ENCODE results near the gene HSPB6. TPM values are rescaled to one million over a fixed set of nuclear protein-coding genes. Genes with fewer than 3 reads are reported as not detected.

Gene HSPB6
- total and polyA plus RNA-seq, 4 donors = 1.8 to 26.9 (median 14.3) TPM

GRCh38 chr19:35732540-35733179 is 24.2 kb downstream of the HSPB6 start:
- 89% methylated on average over 21 of the region's 25 CpGs for WGBS (ENCODE audit: insufficient coverage)
- peaks cover 98% of the 10 kb centered on the region for H3K36me3 ChIP-seq (ENCODE audit: control insufficient read depth, insufficient read depth, low read length)
- H3K27ac ChIP-seq (ENCODE audit: low read depth, low read length) = no peak overlapping the region

DNA sequence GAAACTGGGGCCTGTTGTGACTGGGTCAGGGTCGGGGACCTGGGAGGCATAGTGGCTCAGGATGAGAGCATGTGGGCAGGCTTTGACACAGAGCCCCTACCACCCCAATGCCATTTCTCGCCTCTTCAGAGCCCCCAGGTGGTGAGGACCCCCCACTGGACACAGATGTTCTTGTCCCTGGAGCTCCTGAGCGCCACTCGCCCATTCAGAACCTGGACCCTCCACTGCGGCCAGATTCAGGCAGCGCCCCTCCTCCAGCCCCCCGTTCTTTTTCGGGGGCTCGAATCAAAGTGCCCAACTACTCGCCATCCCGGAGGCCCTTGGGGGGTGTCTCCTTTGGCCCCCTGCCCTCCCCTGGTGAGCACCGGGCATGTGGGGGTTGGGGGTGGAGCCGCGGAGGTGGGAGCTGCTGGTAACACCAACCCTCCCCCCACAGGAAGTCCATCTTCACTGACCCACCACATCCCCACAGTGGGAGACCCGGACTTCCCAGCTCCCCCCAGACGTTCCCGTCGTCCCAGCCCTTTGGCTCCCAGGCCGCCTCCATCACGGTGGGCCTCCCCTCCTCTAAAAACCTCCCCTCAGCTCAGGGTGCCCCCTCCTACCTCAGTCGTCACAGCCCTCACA is 24.9 kb downstream of the HSPB6 start:
- Histone ChIP-seq H3K27ac (ENCODE audit: low read depth, low read length) (no peak overlapping the region), H3K4me3 (ENCODE audit: low read depth, low read length) (no peak overlapping the region), H3K36me3 (ENCODE audit: control insufficient read depth, insufficient read depth, low read length) (peaks cover 98% of the 10 kb centered on the region), H3K4me1 (ENCODE audit: control insufficient read depth, insufficient read depth, low read length) (no peaks in the 10 kb centered on the region), H3K27me3 (ENCODE audit: control insufficient read depth, insufficient read depth, low read length) (no peaks in the 10 kb centered on the region), H3K9me3 (ENCODE audit: control insufficient read depth, insufficient read depth, low read length) (no peaks in the 10 kb centered on the region)
- WGBS (ENCODE audit: insufficient coverage) = 84% methylated on average over 14 of the region's 21 CpGs
- no peak for DNase-seq (ENCODE audit: low read depth in 4 of 6, low spot score in 6 of 6)

More at GRCh38 chr19:35732540-35733179, 24.2 kb downstream of the HSPB6 start:
- Histone ChIP-seq H3K27me3 (ENCODE audit: control insufficient read depth, insufficient read depth, low read length) (no peaks in the 10 kb centered on the region), H3K4me3 (ENCODE audit: low read depth, low read length) (no peak overlapping the region), H3K4me1 (ENCODE audit: control insufficient read depth, insufficient read depth, low read length) (no peaks in the 10 kb centered on the region), H3K9me3 (ENCODE audit: control insufficient read depth, insufficient read depth, low read length) (no peaks in the 10 kb centered on the region)
- DNase-seq (ENCODE audit: low read depth in 4 of 6, low spot score in 6 of 6) = no peak

DNA sequence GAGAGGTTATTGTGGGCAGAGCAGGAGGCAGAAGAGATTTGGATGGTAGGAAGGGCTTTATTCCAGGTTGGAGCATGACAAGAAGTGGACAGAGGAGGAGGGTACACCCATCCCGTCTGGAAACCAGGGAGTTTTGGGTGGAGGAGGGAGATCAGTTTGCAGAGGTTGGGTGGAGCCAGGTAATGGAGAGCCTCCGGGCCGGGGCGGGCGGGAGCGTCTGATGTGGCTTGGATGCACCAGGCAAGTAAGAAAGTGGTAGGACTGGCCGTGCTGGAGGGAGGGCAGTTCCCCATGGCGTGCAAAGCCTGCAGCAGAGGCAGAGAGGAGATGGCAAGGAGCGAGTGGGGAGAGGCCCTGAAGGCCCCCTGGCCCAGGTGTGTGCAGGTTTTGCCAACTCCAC is 25.5 kb downstream of the HSPB6 start:
- Histone ChIP-seq H3K9me3 (ENCODE audit: control insufficient read depth, insufficient read depth, low read length) (no peaks in the 10 kb centered on the region), H3K36me3 (ENCODE audit: control insufficient read depth, insufficient read depth, low read length) (peaks cover 97% of the 10 kb centered on the region), H3K27ac (ENCODE audit: low read depth, low read length) (no peak overlapping the region), H3K4me1 (ENCODE audit: control insufficient read depth, insufficient read depth, low read length) (no peaks in the 10 kb centered on the region), H3K4me3 (ENCODE audit: low read depth, low read length) (no peak overlapping the region), H3K27me3 (ENCODE audit: control insufficient read depth, insufficient read depth, low read length) (no peaks in the 10 kb centered on the region)
- DNase-seq (ENCODE audit: low read depth in 4 of 6, low spot score in 6 of 6) = no peak
- 96% methylated on average over 9 of the region's 9 CpGs for WGBS (ENCODE audit: insufficient coverage)

DNA sequence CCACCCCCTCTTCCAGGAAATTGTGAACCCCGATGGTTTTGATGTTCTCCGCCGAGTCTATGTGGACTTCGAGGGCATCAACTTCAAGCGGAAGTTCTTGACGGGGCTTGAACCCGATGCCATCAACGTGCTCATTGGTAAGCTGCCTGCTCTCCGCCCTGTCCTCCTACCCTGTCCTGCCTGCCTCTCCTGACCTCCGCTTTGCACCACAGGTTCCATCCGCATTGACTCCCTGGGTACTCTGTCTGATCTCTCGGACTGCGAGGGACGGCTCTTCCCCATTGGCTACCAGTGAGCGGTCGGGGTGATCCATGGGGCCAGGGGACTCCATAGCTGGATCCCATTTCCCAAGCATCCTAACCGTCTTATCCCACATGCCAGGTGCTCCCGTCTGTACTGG is 26.5 kb downstream of the HSPB6 start:
- 95% methylated on average over 18 of the region's 18 CpGs for WGBS (ENCODE audit: insufficient coverage)
- no peaks in the 10 kb centered on the region for H3K4me1 ChIP-seq (ENCODE audit: control insufficient read depth, insufficient read depth, low read length)
- no peak for DNase-seq (ENCODE audit: low read depth in 4 of 6, low spot score in 6 of 6)
- H3K36me3 ChIP-seq (ENCODE audit: control insufficient read depth, insufficient read depth, low read length) = peaks cover 99% of the 10 kb centered on the region
- no peaks in the 10 kb centered on the region for H3K27me3 ChIP-seq (ENCODE audit: control insufficient read depth, insufficient read depth, low read length)
- H3K27ac ChIP-seq (ENCODE audit: low read depth, low read length) = no peak overlapping the region
- no peaks in the 10 kb centered on the region for H3K9me3 ChIP-seq (ENCODE audit: control insufficient read depth, insufficient read depth, low read length)
- no peak overlapping the region for H3K4me3 ChIP-seq (ENCODE audit: low read depth, low read length)

DNA sequence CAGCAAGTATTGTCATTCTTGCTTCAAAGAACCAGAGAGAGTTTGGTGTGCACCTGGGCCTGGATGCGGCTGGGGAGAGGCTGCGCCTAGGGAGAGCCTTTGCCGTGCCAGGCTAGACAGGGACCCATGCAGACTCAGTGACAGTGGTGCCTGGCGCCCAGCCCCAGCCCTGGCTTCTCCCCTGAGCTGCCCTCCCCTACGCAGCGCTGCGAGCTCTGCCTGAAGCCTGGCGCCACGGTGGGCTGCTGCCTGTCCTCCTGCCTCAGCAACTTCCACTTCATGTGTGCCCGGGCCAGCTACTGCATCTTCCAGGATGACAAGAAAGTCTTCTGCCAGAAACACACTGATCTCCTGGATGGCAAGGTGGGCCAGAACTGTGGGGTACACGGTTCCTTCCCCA is 27.1 kb downstream of the HSPB6 start:
- H3K36me3 ChIP-seq (ENCODE audit: control insufficient read depth, insufficient read depth, low read length) = peaks cover 99% of the 10 kb centered on the region
- WGBS (ENCODE audit: insufficient coverage) = 91% methylated on average over 11 of the region's 11 CpGs
- H3K4me3 ChIP-seq (ENCODE audit: low read depth, low read length) = no peak overlapping the region
- H3K9me3 ChIP-seq (ENCODE audit: control insufficient read depth, insufficient read depth, low read length) = no peaks in the 10 kb centered on the region
- H3K27me3 ChIP-seq (ENCODE audit: control insufficient read depth, insufficient read depth, low read length) = no peaks in the 10 kb centered on the region
- no peak overlapping the region for H3K27ac ChIP-seq (ENCODE audit: low read depth, low read length)
- H3K4me1 ChIP-seq (ENCODE audit: control insufficient read depth, insufficient read depth, low read length) = no peaks in the 10 kb centered on the region
- DNase-seq (ENCODE audit: low read depth in 4 of 6, low spot score in 6 of 6) = no peak

DNA sequence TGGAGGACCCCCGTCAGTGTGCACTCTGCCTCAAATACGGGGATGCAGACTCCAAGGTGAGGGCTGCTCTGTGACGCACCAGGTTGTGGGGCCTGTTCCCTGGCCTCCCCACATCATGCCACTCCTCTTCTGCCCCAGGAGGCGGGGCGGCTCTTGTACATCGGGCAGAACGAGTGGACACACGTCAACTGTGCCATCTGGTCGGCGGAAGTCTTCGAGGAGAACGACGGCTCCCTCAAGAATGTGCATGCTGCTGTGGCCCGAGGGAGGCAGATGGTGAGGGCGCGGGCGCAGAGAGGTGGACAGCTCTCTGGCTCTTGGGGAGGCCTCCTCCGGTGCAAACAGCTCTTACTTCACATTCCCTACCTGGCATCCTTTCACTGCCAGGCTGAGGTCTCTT is 27.8 kb downstream of the HSPB6 start:
- Histone ChIP-seq H3K27ac (ENCODE audit: low read depth, low read length) (no peak overlapping the region), H3K4me3 (ENCODE audit: low read depth, low read length) (no peak overlapping the region), H3K4me1 (ENCODE audit: control insufficient read depth, insufficient read depth, low read length) (no peaks in the 10 kb centered on the region), H3K36me3 (ENCODE audit: control insufficient read depth, insufficient read depth, low read length) (peaks cover 99% of the 10 kb centered on the region), H3K9me3 (ENCODE audit: control insufficient read depth, insufficient read depth, low read length) (no peaks in the 10 kb centered on the region), H3K27me3 (ENCODE audit: control insufficient read depth, insufficient read depth, low read length) (no peaks in the 10 kb centered on the region)
- DNase-seq (ENCODE audit: low read depth in 4 of 6, low spot score in 6 of 6) = no peak
- WGBS (ENCODE audit: insufficient coverage) = 94% methylated on average over 17 of the region's 18 CpGs

DNA sequence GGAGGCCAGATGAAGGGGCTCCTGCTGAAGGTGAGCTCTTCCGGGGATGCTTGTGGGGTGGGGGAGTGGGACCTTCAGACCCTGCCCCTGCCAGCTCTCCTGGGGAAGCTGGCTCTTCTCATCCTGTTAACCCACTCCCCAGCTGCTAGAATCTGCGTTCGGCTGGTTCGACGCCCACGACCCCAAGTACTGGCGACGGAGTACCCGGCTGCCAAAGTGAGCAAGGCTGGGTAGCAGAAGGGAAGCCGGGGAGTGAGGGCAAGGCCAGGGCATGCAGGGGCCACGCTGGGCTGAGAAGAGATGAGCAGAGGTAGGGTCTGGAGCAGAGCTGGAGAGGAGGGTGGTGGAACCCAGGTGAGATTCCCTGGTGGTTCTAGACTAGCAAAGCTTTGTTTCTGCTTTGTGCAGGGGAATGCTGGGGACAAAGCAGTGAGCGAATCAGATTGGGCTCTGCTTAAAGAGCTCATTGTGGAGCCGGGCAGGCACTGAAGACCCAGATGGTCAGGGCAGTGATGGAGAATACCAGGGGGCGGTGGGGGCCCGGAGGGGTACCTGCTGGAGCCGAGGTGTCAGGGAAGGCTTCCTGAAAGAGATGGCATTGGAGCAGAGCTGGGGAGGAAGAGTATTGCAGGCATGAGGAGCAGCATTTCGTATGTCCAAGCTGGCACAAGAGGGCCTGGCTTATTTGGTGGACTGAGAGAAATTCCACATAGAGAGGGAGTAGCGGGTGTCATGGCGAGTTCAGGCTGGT is 28.7 kb downstream of the HSPB6 start:
- Histone ChIP-seq H3K27me3 (ENCODE audit: control insufficient read depth, insufficient read depth, low read length) (no peaks in the 10 kb centered on the region), H3K4me1 (ENCODE audit: control insufficient read depth, insufficient read depth, low read length) (no peaks in the 10 kb centered on the region), H3K4me3 (ENCODE audit: low read depth, low read length) (no peak overlapping the region), H3K9me3 (ENCODE audit: control insufficient read depth, insufficient read depth, low read length) (no peaks in the 10 kb centered on the region), H3K36me3 (ENCODE audit: control insufficient read depth, insufficient read depth, low read length) (peaks cover 99% of the 10 kb centered on the region), H3K27ac (ENCODE audit: low read depth, low read length) (no peak overlapping the region)
- DNase-seq (ENCODE audit: low read depth in 4 of 6, low spot score in 6 of 6) = no peak
- 93% methylated on average over 19 of the region's 19 CpGs for WGBS (ENCODE audit: insufficient coverage)

DNA sequence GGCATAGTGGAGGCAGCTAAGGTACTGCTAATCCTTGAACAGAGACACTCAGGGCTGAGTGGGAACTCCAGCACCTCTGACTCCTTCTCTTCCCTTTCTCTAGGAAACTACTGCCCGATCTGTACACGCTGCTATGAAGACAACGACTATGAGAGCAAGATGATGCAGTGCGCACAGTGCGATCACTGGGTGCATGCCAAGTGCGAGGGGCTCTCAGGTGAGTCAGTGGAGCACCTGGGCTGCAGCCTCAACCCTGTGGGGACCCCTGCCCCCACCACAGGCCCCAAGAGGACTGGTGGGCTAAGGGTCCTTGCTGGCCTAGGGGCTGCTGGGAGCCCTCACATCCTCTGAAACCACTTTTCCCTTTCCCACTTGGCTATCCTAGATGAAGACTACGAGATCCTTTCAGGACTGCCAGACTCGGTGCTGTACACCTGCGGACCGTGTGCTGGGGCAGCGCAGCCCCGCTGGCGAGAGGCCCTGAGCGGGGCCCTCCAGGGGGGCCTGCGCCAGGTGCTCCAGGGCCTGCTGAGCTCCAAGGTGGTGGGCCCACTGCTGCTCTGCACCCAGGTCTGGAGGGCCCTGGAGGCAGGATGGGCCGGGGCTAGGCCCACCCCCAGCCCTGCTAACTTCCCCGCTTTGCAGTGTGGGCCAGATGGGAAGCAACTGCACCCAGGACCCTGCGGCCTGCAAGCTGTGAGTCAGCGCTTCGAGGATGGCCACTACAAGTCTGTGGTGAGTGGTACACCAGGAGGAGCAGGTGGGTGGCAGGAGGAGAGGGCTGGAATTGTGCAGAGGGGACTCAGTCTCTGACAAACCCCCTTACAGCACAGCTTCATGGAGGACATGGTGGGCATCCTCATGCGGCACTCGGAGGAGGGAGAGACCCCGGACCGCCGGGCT is 29.5 kb downstream of the HSPB6 start:
- H3K36me3 ChIP-seq (ENCODE audit: control insufficient read depth, insufficient read depth, low read length) = peaks cover 99% of the 10 kb centered on the region
- WGBS (ENCODE audit: insufficient coverage) = 98% methylated on average over 24 of the region's 25 CpGs

GRCh38 chr19:35725216-35725861 is 31.5 kb downstream of the HSPB6 start:
- no peaks in the 10 kb centered on the region for H3K4me1 ChIP-seq (ENCODE audit: control insufficient read depth, insufficient read depth, low read length)
- H3K4me3 ChIP-seq (ENCODE audit: low read depth, low read length) = no peak overlapping the region
- 97% methylated on average over 14 of the region's 23 CpGs for WGBS (ENCODE audit: insufficient coverage)
- no peaks in the 10 kb centered on the region for H3K9me3 ChIP-seq (ENCODE audit: control insufficient read depth, insufficient read depth, low read length)
- H3K27me3 ChIP-seq (ENCODE audit: control insufficient read depth, insufficient read depth, low read length) = no peaks in the 10 kb centered on the region
- DNase-seq (ENCODE audit: low read depth in 4 of 6, low spot score in 6 of 6) = no peak
- peaks cover 98% of the 10 kb centered on the region for H3K36me3 ChIP-seq (ENCODE audit: control insufficient read depth, insufficient read depth, low read length)
- H3K27ac ChIP-seq (ENCODE audit: low read depth, low read length) = no peak overlapping the region

More for the DNA sequence above, 29.5 kb downstream of the HSPB6 start:
- no peaks in the 10 kb centered on the region for H3K4me1 ChIP-seq (ENCODE audit: control insufficient read depth, insufficient read depth, low read length)
- no peak for DNase-seq (ENCODE audit: low read depth in 4 of 6, low spot score in 6 of 6)
- H3K27ac ChIP-seq (ENCODE audit: low read depth, low read length) = no peak overlapping the region
- no peak overlapping the region for H3K4me3 ChIP-seq (ENCODE audit: low read depth, low read length)
- no peaks in the 10 kb centered on the region for H3K9me3 ChIP-seq (ENCODE audit: control insufficient read depth, insufficient read depth, low read length)
- no peaks in the 10 kb centered on the region for H3K27me3 ChIP-seq (ENCODE audit: control insufficient read depth, insufficient read depth, low read length)
